OCI-LY7 (cell line): ENCODE data around the gene WDTC1.

Experiments
- EZH2phosphoT487 ChIP-seq: fragments of 200-600 bp; sonication (generic); IDR thresholded peaks from 2 replicates; pipeline ENCODE4 v1.6.1; 2018; ENCODE audit warnings: low read depth, borderline replicate concordance, mild to moderate bottlenecking, mixed run types, antibody characterized with exemption, low read length, moderate library complexity, mixed read lengths
- TF ChIP-seq, protein P1 (sequence below): fragments of 200-600 bp; sonication (generic); conservative IDR thresholded peaks from 2 replicates; pipeline ENCODE4 v1.5.1; 2014; ENCODE audit warnings: mild to moderate bottlenecking, antibody characterized with exemption, low read length, moderate library complexity, mixed read lengths

DNA sequence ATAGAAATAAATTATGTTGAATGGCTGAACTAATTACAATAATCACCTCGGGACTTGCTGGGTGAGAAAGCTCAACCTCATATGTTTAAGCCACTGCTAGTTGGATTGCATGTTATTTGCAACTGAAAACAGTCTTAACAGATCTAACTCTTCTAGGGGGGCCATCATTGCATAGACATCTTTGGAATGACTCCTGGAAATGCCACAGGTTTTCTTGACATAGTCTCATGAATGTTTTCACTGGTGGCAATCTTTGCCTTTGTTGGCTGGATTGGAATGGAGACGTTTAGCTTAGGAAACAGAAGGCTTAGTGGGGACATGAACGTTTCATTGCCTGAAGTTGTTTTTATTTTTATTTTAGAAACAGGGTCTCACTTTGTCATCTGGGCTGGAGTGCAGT lies 8.8 kb upstream of the WDTC1 start:
- TF ChIP-seq EZH2phosphoT487, result no peak
- TF ChIP-seq, protein P1, sequence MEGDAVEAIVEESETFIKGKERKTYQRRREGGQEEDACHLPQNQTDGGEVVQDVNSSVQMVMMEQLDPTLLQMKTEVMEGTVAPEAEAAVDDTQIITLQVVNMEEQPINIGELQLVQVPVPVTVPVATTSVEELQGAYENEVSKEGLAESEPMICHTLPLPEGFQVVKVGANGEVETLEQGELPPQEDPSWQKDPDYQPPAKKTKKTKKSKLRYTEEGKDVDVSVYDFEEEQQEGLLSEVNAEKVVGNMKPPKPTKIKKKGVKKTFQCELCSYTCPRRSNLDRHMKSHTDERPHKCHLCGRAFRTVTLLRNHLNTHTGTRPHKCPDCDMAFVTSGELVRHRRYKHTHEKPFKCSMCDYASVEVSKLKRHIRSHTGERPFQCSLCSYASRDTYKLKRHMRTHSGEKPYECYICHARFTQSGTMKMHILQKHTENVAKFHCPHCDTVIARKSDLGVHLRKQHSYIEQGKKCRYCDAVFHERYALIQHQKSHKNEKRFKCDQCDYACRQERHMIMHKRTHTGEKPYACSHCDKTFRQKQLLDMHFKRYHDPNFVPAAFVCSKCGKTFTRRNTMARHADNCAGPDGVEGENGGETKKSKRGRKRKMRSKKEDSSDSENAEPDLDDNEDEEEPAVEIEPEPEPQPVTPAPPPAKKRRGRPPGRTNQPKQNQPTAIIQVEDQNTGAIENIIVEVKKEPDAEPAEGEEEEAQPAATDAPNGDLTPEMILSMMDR, result no peak
